HG02571 (cell line): ENCODE measurements around the gene ELP1.
"Not testable (repeated sequence)": the region's sequence is repeated elsewhere in the genome, so short reads cannot be mapped to it uniquely, and the experiment has no call there.

Experiments
- ATAC-seq: cut with Tn5 transposase; IDR thresholded peaks from one replicate; pipeline ENCODE4 v1.9.1; 2021; ENCODE audit warnings: mild to moderate bottlenecking, moderate library complexity; ENCODE audit not compliant: unreplicated experiment

The ELP1 gene

DNA sequence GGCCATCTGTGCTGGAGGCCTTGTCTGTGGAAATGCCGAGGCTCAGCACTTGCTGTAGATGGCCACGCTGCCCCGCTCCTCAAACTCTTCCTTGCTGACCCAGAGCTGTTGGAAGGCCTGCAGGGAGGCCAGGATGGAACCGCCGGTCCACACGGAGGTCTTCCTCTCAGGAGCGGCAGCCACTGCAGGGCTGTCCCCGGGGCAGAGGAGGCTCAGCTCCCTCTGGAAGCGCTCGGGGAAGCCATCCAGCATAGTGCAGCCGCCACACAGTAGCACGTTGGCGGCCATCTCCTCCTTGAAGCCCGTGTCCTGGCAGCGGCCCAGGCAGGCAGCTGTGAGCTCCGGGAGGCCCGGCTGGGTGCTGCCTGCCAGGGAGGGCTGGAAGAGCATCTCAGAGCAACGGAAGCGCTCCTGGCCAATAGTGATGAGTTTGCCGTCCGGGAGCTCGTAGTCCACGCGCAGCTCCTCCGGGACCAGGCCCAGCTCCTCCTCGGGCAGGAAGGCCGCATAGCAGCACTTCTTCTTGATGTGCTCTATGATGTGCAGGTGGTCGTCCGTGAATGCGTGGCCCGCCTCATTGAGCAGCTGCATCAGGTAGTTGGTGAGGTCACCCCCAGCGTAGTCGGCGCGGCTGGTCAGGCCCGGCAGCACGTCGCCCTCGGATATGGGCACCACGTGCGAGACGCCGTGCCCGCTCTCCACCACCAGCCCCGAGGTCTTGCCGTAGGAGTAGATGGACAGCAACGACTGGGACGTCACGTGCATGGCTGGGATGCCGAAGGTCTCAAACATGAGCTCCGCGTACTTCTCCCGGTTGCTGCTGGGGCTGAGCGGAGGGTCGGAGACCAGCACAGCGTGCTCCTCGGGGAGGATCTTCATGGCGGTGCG is 79.0 kb downstream of the ELP1 start:
- ATAC-seq = no peak

DNA sequence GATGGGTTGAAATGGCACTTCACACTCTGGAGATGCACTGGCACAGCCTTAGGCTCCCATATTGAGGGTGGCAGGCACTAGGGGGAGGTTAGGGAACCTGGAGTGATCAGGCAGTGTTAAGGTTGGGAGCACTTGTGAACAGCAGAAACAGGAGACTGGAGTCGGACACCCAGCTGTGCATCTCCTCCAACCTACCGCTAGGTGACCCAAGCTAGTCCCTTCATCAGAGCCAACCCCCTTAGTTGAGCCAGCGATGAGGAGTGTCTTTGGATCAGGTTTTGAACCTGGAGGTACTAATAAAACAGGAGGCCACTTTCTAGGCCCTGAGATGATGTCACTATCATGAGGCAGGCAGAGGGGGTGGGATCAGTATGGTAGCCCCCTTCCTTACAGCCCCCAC is 79.8 kb downstream of the ELP1 start:
- no peak for ATAC-seq

- no peak for ATAC-seq
Observed at GRCh38 chr9:108852079-108852478, 81.8 kb downstream of the ELP1 start.

- ATAC-seq = no peak
Observed at GRCh38 chr9:108851138-108851537, 82.8 kb downstream of the ELP1 start.

DNA sequence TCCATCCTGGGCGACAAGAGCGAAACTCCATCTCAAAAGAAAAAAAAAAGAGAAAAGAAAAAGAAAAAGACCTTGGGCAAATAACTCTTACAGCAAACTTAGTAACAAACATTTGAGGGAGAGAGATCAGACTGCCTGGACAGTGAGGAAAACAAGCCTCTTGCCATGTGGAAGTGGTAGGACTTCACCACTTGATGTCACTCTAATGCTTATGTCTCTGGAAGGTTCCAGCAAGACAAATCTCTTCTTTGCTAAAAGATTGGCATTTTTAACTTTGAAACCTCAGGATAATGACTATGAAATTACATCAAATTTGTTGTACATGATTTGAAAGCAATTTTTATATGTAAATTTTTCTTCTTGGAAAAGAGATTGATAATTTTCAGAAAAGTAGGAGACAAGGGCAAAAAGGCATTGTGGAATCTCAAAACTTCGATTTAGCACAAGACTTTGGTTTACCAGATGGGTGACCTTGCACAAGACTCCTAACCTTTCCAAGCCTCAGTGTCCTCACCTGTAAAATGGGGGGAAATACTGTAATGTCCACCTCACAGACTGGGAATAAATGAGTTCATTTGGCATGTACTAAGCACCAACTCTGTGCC is 83.5 kb downstream of the ELP1 start:
- no peak for ATAC-seq

DNA sequence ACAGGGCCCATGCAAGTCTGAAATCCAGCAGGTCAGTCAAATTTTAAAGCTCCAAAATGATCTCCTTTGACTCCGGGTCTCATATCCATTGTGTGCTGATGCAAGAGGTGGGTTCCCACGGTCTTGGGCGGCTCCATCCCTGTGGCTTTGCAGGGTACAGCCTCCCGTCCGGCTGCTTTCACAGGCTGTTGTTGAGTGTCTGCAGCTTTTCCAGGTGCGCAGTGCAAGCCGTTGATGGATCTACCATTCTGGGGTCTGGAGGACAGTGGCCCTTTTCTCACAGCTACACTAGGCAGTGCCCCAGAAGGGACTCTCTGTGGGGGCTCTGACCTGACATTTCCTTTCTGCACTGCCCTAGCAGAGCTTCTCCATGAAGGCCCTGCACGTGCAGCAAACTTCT is 85.6 kb downstream of the ELP1 start:
- not testable (repeated sequence) for ATAC-seq

DNA sequence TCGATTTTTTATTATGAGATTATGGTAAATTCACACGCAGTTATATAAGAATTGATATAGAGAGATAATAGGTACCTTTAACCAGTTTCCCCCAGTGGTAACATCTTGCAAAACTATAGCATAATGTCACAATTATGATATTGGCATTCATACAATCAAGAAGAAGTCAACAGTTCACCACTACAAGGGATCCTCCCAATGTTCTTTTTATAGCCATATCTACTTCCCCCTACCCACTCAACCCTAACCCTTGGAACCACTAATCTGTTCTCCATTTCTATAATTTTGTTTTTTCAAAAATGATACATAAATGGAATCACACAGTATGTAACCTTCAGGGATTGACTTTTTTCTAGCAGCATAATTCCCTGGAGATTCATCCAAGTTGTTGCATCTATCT is 88.0 kb downstream of the ELP1 start:
- ATAC-seq = no peak

DNA sequence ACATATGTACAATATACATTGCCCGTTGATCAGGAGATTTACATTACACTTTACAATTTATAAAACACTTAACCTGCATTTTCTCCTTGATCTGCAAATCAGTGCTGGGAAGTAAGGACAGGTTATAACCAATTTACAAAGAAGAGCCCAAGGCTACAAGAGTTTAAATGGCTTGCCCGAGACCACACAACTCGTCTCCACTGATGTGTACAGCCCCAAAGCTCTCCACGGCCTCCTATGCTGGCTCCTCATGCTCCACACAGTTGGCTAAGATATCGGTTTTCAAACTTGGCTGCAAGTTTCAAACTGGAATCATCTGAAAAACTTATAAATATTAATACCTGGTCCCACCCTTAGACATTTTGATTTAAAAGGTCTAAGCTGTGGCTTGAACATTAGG is 88.4 kb downstream of the ELP1 start:
- no peak for ATAC-seq

- no peak for ATAC-seq
Observed at GRCh38 chr9:108844856-108845255, 89.1 kb downstream of the ELP1 start.

DNA sequence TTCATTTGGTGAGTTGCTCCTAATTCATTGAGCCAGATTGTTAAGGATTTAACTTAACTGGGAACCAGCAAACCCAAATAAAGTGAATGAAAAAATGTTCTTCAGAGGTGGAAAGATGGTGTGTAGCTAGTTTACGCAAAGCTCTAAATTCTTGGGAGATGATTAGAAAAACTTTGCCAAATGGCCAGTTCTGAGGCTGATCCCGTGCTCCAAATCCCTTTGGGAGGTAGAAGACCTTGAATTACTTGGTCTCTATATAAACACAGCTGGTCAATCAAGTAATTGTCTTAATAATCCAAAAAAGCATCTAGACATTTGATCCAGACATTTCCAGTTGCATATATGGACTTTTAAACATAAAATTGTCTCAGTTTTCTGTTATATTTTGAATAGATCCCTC is 89.5 kb downstream of the ELP1 start:
- ATAC-seq = no peak

- no peak for ATAC-seq
Observed at GRCh38 chr9:108842610-108843295, 91.2 kb downstream of the ELP1 start.

- not testable (repeated sequence) for ATAC-seq
Observed at GRCh38 chr9:108839561-108839960, 94.4 kb downstream of the ELP1 start.

- no peak for ATAC-seq
Observed at GRCh38 chr9:108838017-108838416, 95.9 kb downstream of the ELP1 start.

DNA sequence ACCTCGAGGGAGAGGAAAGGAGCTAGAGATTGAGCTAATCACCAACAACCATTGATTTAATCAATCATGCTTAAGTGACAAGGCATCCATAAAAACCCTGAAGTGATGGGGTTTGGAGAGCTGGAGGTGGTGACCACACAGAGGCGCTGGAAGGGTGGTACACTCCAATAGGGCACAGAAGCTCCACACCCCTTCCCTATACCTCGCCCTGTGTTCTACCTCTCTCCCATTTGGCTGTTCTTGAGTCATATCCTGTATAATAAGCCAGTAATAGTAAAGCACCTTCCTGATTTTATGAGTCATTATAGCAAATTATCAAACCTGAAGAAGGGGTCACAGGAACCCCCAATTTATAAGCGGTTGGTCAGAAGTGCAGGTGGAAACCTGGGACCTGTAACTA is 96.4 kb downstream of the ELP1 start:
- no peak for ATAC-seq

DNA sequence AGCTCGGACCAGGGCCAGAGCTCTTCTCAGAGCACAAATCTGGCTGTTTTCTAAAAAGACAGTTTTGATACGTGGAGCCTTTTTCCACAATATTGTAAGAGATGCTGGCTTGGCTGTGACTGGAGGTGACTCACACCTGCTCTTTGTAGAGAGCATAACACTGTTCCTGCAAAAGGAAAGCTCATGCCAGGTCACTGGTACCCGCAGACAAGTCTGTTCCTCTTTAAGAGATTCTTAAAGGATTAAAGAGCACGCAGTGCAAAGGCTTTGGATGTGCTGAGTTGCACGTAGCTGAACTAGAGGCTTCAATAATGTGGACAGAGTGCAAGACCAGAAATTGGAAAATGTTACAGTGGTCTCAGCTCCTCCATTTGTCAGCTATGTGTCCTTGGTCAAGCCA is 97.1 kb downstream of the ELP1 start:
- no peak for ATAC-seq

DNA sequence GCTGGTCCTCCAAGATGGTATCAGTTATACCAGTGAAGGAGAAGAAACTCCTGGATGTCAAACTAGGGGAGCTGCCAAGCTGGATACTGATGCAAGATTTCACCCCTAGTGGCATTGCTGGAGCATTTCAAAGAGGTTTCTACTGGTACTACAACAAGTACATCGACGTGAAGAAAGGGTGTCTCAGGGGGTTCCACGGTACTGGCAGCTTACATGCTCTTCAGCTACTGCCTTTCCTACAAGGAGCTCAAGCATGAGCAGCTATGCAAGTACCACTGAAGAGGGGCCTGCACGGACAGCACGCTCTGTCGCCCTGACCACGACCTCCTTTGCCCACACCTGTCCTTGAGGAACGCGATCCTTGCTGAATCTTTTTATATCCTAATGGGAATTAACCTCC is 97.6 kb downstream of the ELP1 start:
- ATAC-seq = no peak

- ATAC-seq = no peak
Observed at GRCh38 chr9:108835831-108836230, 98.1 kb downstream of the ELP1 start.

DNA sequence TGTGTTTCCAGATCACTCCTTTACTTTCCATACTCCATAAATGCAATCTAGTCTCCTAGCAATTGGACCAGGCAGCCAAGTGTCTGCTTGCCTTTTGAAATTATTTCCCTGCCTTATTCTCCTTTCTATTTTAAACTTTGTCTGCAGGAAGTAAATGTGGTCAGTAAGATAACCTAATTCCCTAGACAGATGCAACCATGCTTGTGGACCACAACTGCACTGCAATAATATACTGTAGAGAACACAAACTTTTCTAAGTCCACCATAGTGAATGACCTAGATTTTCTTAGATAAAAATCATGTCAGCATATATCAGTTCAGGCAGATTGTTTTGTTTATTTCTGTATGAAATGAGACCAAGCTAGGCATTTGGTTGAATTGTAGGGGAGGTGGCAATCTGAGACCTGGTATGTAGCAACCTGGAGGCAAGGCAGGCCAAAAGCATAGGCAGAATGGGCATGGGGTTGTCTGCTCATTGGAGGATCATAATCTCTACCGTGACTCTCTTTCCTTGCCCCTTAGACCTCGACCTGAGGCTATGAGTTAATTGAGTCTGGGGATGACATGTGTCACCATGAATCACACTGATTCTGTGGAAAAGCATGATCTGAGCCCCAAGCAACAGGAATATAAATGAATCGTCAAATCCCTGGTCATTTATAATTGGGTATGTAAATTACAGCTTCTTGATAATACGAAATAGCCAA is 98.8 kb downstream of the ELP1 start:
- ATAC-seq = no peak

GRCh38 chr9:108832179-108832500 is 101.8 kb downstream of the ELP1 start:
- no peak for ATAC-seq

DNA sequence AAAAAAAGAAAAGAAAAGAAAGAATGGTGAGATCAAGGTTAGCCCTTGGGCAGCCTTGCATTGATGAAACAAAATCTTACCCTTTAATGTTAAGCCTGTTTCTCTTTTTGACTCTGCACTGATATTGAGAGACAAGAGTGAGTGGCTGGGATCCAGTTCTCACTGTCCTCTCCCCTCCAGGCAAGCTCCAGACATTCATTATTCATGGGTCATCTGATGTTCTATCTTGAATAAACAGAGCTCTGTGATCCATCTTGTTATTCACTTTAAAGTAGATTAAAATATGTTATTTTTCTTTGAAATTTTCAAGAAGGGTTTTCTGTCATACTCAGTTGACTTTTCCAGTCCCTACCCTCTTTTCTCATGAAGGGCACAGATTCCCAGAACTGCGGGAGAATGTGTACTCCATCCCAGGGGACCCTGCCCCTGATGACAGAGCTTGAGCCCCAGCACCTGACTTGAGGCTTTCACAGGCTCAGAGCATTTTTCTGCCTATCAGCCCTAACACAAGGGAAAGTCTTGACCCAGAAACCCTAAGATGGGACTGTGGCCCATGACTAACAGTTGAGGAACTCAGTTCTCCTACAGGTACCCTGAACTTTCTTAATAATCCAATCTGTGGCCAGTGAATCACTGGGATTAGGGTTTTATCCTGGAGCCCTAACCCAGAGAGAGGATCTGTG is 102.3 kb downstream of the ELP1 start:
- ATAC-seq = no peak

DNA sequence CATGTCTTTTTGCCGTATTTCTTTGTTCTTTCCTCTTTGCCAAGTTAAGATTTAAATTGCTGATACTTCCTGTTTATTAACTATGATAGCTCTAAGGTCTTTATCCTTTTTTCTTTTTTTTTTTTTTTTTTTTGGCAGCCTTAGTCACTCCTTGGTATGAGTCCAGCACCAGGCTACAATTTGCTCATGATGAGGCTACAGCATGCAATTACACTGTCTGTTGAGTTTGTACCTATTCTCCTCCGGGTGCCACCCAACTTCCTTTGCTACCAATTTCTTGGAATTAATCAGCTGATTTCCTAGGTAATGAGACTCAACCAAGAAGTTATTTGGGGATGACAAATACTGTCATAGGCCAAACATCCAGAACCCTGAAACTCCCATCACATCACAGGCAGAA is 103.7 kb downstream of the ELP1 start:
- no peak for ATAC-seq
